ENCODE measurements around the gene NPM3. TPM values are rescaled to one million over a fixed set of nuclear protein-coding genes. Genes with fewer than 3 reads are reported as not detected.

The NPM3 gene
- total RNA-seq, 2 experiments from 2014 or later, result 15.5 to 15.8 TPM

- Mint-ChIP-seq H3K36me3 (ENCODE audit: low read depth) (peaks cover 83% of the 10 kb centered on the region), H3K27me3 (no peaks in the 10 kb centered on the region), H3K9me3 (no peaks in the 10 kb centered on the region), H3K4me1 (ENCODE audit: low read depth) (peaks cover 66% of the 10 kb centered on the region), H3K4me3 (peak overlapping the region; percentile 99), H3K27ac (peak overlapping the region; percentile 96)
- ATAC-seq (ENCODE audit: poor library complexity), result no peak
- intact Hi-C loops (cut with DNase I, micrococcal nuclease), result loop anchor here (5.0 to 10.0 kb wide), 3 partner anchors 120 to 930 kb away; partner anchors contain the start of genes ARMH3 (in 1 of the 2), FBXW4 (in 1 of the 2) and WBP1L (in 1 of the 2)
- Histone ChIP-seq H3K4me1 (ENCODE audit: insufficient read depth, low read length) (peaks cover 37% of the 10 kb centered on the region), H3K27ac (ENCODE audit: low read depth in 1 of 2, low read length in 2 of 2) (peak overlapping the region in 1 of 2 donors; percentile 31), H3K36me3 (ENCODE audit: insufficient read depth, low read length) (peaks cover 45% of the 10 kb centered on the region), H3K27me3 (ENCODE audit: control insufficient read depth in 1 of 2, insufficient read depth in 2 of 2, low read length in 2 of 2) (no peaks in the 10 kb centered on the region), H3K9me3 (ENCODE audit: control insufficient read depth in 1 of 2, insufficient read depth in 1 of 2, low read length in 2 of 2) (no peaks in the 10 kb centered on the region), H3K4me3 (ENCODE audit: low read length) (peak overlapping the region; percentile 97)
- TF ChIP-seq CTCF (IDR thresholded peaks at IDR 0.05), result no peak
- POLR2A ChIA-PET, result interaction anchor here (1.1 to 11.5 kb wide), 2 partner anchors 20 to 121 kb away, joined by 3 to 223 read pairs; no protein-coding TSS in a partner anchor
- CTCF ChIA-PET, result interaction anchor here (0.9 to 2.9 kb wide), 3 partner anchors 21 to 33 kb away, joined by 3 to 12 read pairs (median 5); no protein-coding TSS in a partner anchor
- peak in 2 of 14 experiments; percentile 26 to 28 for DNase-seq
Observed at GRCh38 chr10:101814466-101815071, 31.3 kb upstream of the NPM3 start.

GRCh38 chr10:101812606-101813005, 29.4 kb upstream of the NPM3 start:
- H3K27ac Mint-ChIP-seq, result peak overlapping the region; percentile 96

GRCh38 chr10:101807158-101807557, 23.9 kb upstream of the NPM3 start:
- Mint-ChIP-seq H3K9me3 (no peaks in the 10 kb centered on the region), H3K4me3 (no peak overlapping the region), H3K4me1 (ENCODE audit: low read depth) (peaks cover 41% of the 10 kb centered on the region), H3K27me3 (no peaks in the 10 kb centered on the region), H3K27ac (peak overlapping the region; percentile 55), H3K36me3 (ENCODE audit: low read depth) (peaks cover 80% of the 10 kb centered on the region)
- DNase-seq (no peak), ATAC-seq (ENCODE audit: poor library complexity) (no peak)
- Histone ChIP-seq H3K27me3 (ENCODE audit: control insufficient read depth in 1 of 2, insufficient read depth in 2 of 2, low read length in 2 of 2) (no peaks in the 10 kb centered on the region), H3K4me1 (ENCODE audit: insufficient read depth, low read length) (peaks cover 13% of the 10 kb centered on the region), H3K4me3 (ENCODE audit: low read length) (no peak overlapping the region), H3K36me3 (ENCODE audit: insufficient read depth, low read length) (peaks cover 89% of the 10 kb centered on the region), H3K9me3 (ENCODE audit: control insufficient read depth in 1 of 2, insufficient read depth in 1 of 2, low read length in 2 of 2) (no peaks in the 10 kb centered on the region), H3K27ac (ENCODE audit: low read depth in 1 of 2, low read length in 2 of 2) (no peak overlapping the region)
- POLR2A ChIA-PET, result interaction anchor here (1.6 kb wide), 1 partner anchor 9 kb away, joined by 5 read pairs; no protein-coding TSS in a partner anchor
- TF ChIP-seq CTCF (IDR thresholded peaks at IDR 0.05), result no peak
- CTCF ChIA-PET, result interaction anchor here (1.0 kb wide), 1 partner anchor 9 kb away, joined by 3 read pairs; no protein-coding TSS in a partner anchor
- intact Hi-C loops (cut with DNase I, micrococcal nuclease), result no loop called here

More at GRCh38 chr10:101812606-101813005, 29.4 kb upstream of the NPM3 start:
- H3K27ac ChIP-seq (ENCODE audit: low read depth in 1 of 2, low read length in 2 of 2), result peak overlapping the region in 1 of 2 donors; percentile 35
- H3K4me3 ChIP-seq (ENCODE audit: low read length), result no peak overlapping the region
- no peaks in the 10 kb centered on the region for H3K9me3 ChIP-seq (ENCODE audit: control insufficient read depth in 1 of 2, insufficient read depth in 1 of 2, low read length in 2 of 2)
- peaks cover 27% of the 10 kb centered on the region for H3K4me1 ChIP-seq (ENCODE audit: insufficient read depth, low read length)
- H3K27me3 ChIP-seq (ENCODE audit: control insufficient read depth in 1 of 2, insufficient read depth in 2 of 2, low read length in 2 of 2), result no peaks in the 10 kb centered on the region
- DNase-seq, result no peak
- intact Hi-C loops (cut with DNase I, micrococcal nuclease), result loop anchor here in 1 of 2 experiments (10.0 kb wide), 2 partner anchors 118 to 932 kb away; partner anchors contain the start of genes FBXW4 and WBP1L
- peak overlapping the region; percentile 58 for H3K4me3 Mint-ChIP-seq
- peaks cover 93% of the 10 kb centered on the region for H3K36me3 Mint-ChIP-seq (ENCODE audit: low read depth)
- POLR2A ChIA-PET, result interaction anchor here (1.2 to 11.5 kb wide), 4 partner anchors 17 to 30 kb away, joined by 3 to 223 read pairs (median 4); partner anchors contain the start of gene NPM3
- H3K36me3 ChIP-seq (ENCODE audit: insufficient read depth, low read length), result peaks cover 65% of the 10 kb centered on the region
- CTCF ChIA-PET, result interaction anchor here (1.1 to 1.4 kb wide), 6 partner anchors 13 to 31 kb away, joined by 3 to 8 read pairs (median 4); no protein-coding TSS in a partner anchor
- no peak for ATAC-seq (ENCODE audit: poor library complexity)
- no peaks in the 10 kb centered on the region for H3K27me3 Mint-ChIP-seq
- peaks cover 59% of the 10 kb centered on the region for H3K4me1 Mint-ChIP-seq (ENCODE audit: low read depth)
- H3K9me3 Mint-ChIP-seq, result no peaks in the 10 kb centered on the region
- no peak for TF ChIP-seq CTCF (IDR thresholded peaks at IDR 0.05)
